Neural cell (in vitro differentiated cells): ENCODE data around the gene CIITA. TPM values are rescaled to one million over a fixed set of nuclear protein-coding genes. Genes with fewer than 3 reads are reported as not detected.

Experiments
- H2AFZ ChIP-seq: fragments of 200-600, 300-800 bp; sonication (generic), shearing (Covaris generic); 2 replicates; pipeline ENCODE4 v1.6.0; 2014; ENCODE audit warnings: low read depth, mild to moderate bottlenecking, antibody characterized with exemption, low read length, moderate library complexity
- H3F3A ChIP-seq: fragments of 200-600 bp; shearing (Covaris generic); 2 replicates; pipeline ENCODE4 v1.6.1; 2016; ENCODE audit warnings: mild to moderate bottlenecking, moderate library complexity, mixed read lengths, antibody characterized with exemption, low read length; ENCODE audit not compliant: insufficient read depth, poor library complexity, severe bottlenecking
- H3K27ac ChIP-seq: fragments of 200-600, 300-800 bp; sonication (generic), shearing (Covaris generic); 2 replicates; pipeline ENCODE4 v1.5.1; 2014; ENCODE audit warnings: mild to moderate bottlenecking, low read length, moderate library complexity
- H3K27me3 ChIP-seq: fragments of 300-800, 200-600 bp; sonication (generic), shearing (Covaris generic); 2 replicates; pipeline ENCODE4 v1.6.0; 2014; ENCODE audit warnings: mild to moderate bottlenecking, low read depth, low read length, moderate library complexity; ENCODE audit not compliant: insufficient read depth
- H3K36me3 ChIP-seq: fragments of 300-800, 200-600 bp; sonication (generic), shearing (Covaris generic); 2 replicates; pipeline ENCODE4 v1.5.1; 2014; ENCODE audit warnings: mild to moderate bottlenecking, antibody characterized with exemption, low read length, moderate library complexity; ENCODE audit not compliant: insufficient read depth
- H3K4me2 ChIP-seq: fragments of 300-800, 200-600 bp; sonication (generic), shearing (Covaris generic); 2 replicates; pipeline ENCODE4 v1.6.0; 2014; ENCODE audit warnings: mild to moderate bottlenecking, low read length
- H3K4me3 ChIP-seq: fragments of 300-800, 200-600 bp; sonication (generic), shearing (Covaris generic); 2 replicates; pipeline ENCODE4 v1.5.1; 2014; ENCODE audit warnings: mild to moderate bottlenecking, low read length, moderate library complexity
- H3K79me2 ChIP-seq: fragments of 200-600 bp; shearing (Covaris generic); replicated peaks from 2 replicates; pipeline ENCODE4 v1.6.0; 2014; ENCODE audit warnings: mild to moderate bottlenecking, low read length, moderate library complexity; ENCODE audit not compliant: insufficient read depth
- H3K9ac ChIP-seq: fragments of 300-800, 200-600 bp; sonication (generic), shearing (Covaris generic); 2 replicates; pipeline ENCODE4 v1.6.1; 2016; ENCODE audit warnings: mild to moderate bottlenecking, low read length, mixed read lengths
- H3K9me2 ChIP-seq: fragments of 200-600 bp; shearing (Covaris generic); 2 replicates; pipeline ENCODE4 v1.6.1; 2016; ENCODE audit warnings: mild to moderate bottlenecking, low read length, mixed read lengths; ENCODE audit not compliant: insufficient read depth
- H3K9me3 ChIP-seq: fragments of 200-600, 300-800 bp; sonication (generic), shearing (Covaris generic); 2 replicates; pipeline ENCODE4 v1.6.1; 2016; ENCODE audit warnings: mild to moderate bottlenecking, mixed run types, low read length, moderate library complexity, mixed read lengths
- H4K20me1 ChIP-seq: fragments of 200-600 bp; shearing (Covaris generic); 2 replicates; pipeline ENCODE4 v1.6.1; 2016; ENCODE audit warnings: mild to moderate bottlenecking, mixed run types; ENCODE audit not compliant: insufficient read depth
- CTCF ChIP-seq: fragments of 450-650 bp; IDR thresholded peaks from 2 replicates; pipeline ENCODE4 v1.5.1; 2014; ENCODE audit warnings: antibody characterized with exemption, mild to moderate bottlenecking, moderate library complexity; ENCODE audit not compliant: poor library complexity, severe bottlenecking
- EP300 ChIP-seq: fragments of 450-650 bp; conservative IDR thresholded peaks from 2 replicates; pipeline ENCODE4 v1.6.1; 2014; ENCODE audit warnings: antibody characterized with exemption, mild to moderate bottlenecking, moderate library complexity; ENCODE audit not compliant: poor library complexity, severe bottlenecking
- EZH2 ChIP-seq: fragments of 200-600, 300-800 bp; shearing (Covaris generic), sonication (generic); IDR thresholded peaks from 2 replicates; pipeline ENCODE4 v1.6.1; 2014; ENCODE audit warnings: antibody characterized with exemption, low read length, borderline replicate concordance, mild to moderate bottlenecking; ENCODE audit not compliant: insufficient read depth, poor library complexity, severe bottlenecking
- MXI1 ChIP-seq: fragments of 450-650 bp; conservative IDR thresholded peaks from 2 replicates; pipeline ENCODE4 v1.6.1; 2014; ENCODE audit warnings: antibody characterized with exemption, mild to moderate bottlenecking; ENCODE audit not compliant: poor library complexity, severe bottlenecking
- POLR2AphosphoS5 ChIP-seq: IDR thresholded peaks from 2 replicates; pipeline ENCODE4 v1.6.1; 2012
- RAD21 ChIP-seq: fragments of 450-650 bp; conservative IDR thresholded peaks from 2 replicates; pipeline ENCODE4 v1.6.1; 2014; ENCODE audit warnings: antibody characterized with exemption, mild to moderate bottlenecking, moderate library complexity
- REST ChIP-seq: IDR thresholded peaks from 2 replicates; pipeline ENCODE4 v1.6.1; 2012; ENCODE audit warnings: borderline replicate concordance
- SMC3 ChIP-seq: fragments of 450-650 bp; conservative IDR thresholded peaks from 2 replicates; pipeline ENCODE4 v1.6.1; 2014; ENCODE audit warnings: antibody characterized with exemption, mild to moderate bottlenecking, moderate library complexity; ENCODE audit not compliant: poor library complexity
- TAF1 ChIP-seq: IDR thresholded peaks from 2 replicates; pipeline ENCODE4 v1.6.1; 2012; ENCODE audit warnings: low read depth
- polyA plus RNA-seq: library from polyadenylated mRNA; depleted of rRNA; stranded (reverse); fragments of >200 nt; gene quantifications from 2 replicates; pipeline ENCODE4 v1.2.3, GENCODE V29; 2014

Gene CIITA
- polyA plus RNA-seq, 1 donor from 2014 or later = not detected

DNA sequence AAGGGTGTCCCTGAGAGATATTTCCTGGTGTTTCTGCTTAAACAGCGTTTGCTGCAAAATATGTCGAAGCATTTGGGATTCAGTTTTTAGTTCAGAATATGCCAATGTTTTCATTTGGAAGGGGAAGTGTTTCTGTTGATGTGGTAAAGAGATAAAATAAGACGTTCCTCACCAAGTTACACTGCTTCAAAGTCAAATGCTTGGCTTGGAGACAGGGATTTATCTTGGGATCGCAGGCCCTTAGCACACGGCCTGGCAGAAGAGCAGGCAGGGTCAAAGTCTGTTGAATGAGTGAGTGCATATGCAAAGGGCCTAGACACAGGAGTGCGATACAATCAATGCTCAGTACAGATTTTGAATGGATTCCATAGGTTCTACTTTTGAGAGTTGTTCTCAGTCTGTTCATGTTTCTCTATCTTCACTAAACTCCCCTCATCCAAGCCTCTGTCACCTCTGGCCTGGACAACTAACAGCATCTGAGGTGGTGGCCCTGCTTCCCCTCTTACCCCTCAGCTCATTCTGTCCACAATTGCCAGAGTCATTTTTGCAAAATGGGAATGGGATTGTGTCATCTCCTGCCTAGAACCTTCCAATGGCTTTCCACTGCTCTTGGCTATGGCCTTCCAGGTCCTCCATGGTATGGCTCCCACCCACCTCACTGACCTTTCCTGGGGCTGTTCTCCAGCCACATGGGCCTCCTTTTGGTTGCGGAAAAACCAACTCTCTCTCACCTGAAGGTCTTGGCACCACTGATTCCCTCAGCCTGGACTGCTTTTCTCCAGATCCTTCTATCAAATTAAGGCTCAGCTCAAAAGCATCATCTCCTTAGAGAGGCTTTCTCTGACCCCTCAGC is 62.0 kb downstream of the CIITA start:
- Histone ChIP-seq H3K27ac (no peak overlapping the region), H3K9ac (no peak overlapping the region), H3K36me3 (no peaks in the 10 kb centered on the region), H3K9me3 (no peaks in the 10 kb centered on the region), H2AFZ (no peak overlapping the region), H3K27me3 (no peaks in the 10 kb centered on the region), H3F3A (no peaks in the 10 kb centered on the region), H4K20me1 (no peaks in the 10 kb centered on the region), H3K4me2 (no peak overlapping the region), H3K4me3 (peak overlapping the region; percentile 77), H3K79me2 (peaks cover 9% of the 10 kb centered on the region), H3K9me2 (no peaks in the 10 kb centered on the region)
- no peak for TF ChIP-seq POLR2AphosphoS5
- TF ChIP-seq REST = no peak
- no peak for TF ChIP-seq TAF1
- TF ChIP-seq EZH2 = no peak
- TF ChIP-seq MXI1 = no peak
- no peak for TF ChIP-seq SMC3
- TF ChIP-seq RAD21 = no peak
- TF ChIP-seq EP300 = no peak

DNA sequence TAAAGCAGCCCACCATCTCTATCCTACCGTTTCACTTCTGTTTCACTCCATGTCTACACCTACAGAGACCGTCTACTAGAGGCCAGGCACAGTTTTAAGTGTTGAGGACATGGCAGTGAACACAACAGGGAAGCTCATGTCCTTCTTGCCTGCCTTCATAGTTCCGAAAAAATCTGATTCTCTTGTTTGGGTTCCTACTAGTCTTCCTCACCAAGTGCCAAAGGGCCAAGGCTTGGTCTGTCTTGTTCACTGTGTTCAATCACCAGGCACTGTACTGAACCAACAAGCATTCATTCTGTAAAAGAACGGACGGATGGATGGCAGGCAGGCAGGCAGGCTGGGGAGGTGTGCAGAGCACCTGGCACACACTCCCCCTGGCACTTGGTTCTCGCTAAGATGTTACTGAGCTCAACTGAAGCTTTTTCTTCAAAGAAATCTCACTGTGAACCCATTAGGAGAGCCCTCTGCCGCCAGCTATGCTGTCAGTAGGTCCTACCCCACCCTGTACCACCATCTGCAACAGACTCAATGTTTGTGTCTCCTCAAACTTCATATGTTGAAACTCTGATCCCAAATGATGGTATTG is 62.7 kb downstream of the CIITA start:
- Histone ChIP-seq H3F3A (no peaks in the 10 kb centered on the region), H3K36me3 (no peaks in the 10 kb centered on the region), H3K27me3 (no peaks in the 10 kb centered on the region), H4K20me1 (no peaks in the 10 kb centered on the region), H3K9ac (no peak overlapping the region), H3K9me2 (no peaks in the 10 kb centered on the region), H3K79me2 (peaks cover 10% of the 10 kb centered on the region), H2AFZ (no peak overlapping the region), H3K4me3 (peak overlapping the region; percentile 77), H3K9me3 (no peaks in the 10 kb centered on the region), H3K27ac (no peak overlapping the region), H3K4me2 (peak overlapping the region; percentile 88)
- TF ChIP-seq EP300 (no peak), EZH2 (no peak), CTCF (no peak), POLR2AphosphoS5 (no peak), TAF1 (no peak), RAD21 (no peak), REST (no peak), MXI1 (no peak), SMC3 (no peak)
